Kidney capillary endothelial cell (primary cell): ENCODE data around the gene SELENBP1.

Experiments
- DNase-seq: peaks from one replicate; pipeline ENCODE4 v3.0.0-alpha.2; 2018; ENCODE audit warnings: low spot score

SELENBP1 gene

GRCh38 chr1:151343587-151343986 lies 28.9 kb downstream of the SELENBP1 start:
- no peak for DNase-seq

GRCh38 chr1:151342569-151342968 lies 29.9 kb downstream of the SELENBP1 start:
- no peak for DNase-seq

GRCh38 chr1:151342021-151342420 lies 30.5 kb downstream of the SELENBP1 start:
- no peak for DNase-seq

- DNase-seq, result peak; percentile 69
Measured at GRCh38 chr1:151340870-151341754, 31.4 kb downstream of the SELENBP1 start.

- DNase-seq, result no peak
Measured at GRCh38 chr1:151336556-151336955, 35.9 kb downstream of the SELENBP1 start.

GRCh38 chr1:151334822-151335221 lies 37.7 kb downstream of the SELENBP1 start:
- no peak for DNase-seq

GRCh38 chr1:151327903-151328674 lies 44.4 kb downstream of the SELENBP1 start:
- DNase-seq, result no peak

GRCh38 chr1:151327223-151327902 lies 45.1 kb downstream of the SELENBP1 start, which contains the start of gene PI4KB:
Gene PI4KB (minus strand): TSS chr1:151327416. CDS start chr1:151316481, 10,935 bp downstream.
- DNase-seq, result peak; percentile 99

- no peak for DNase-seq
Measured at GRCh38 chr1:151326619-151327222, 45.8 kb downstream of the SELENBP1 start.

- no peak for DNase-seq
Measured at GRCh38 chr1:151325646-151326429, 46.7 kb downstream of the SELENBP1 start.

- no peak for DNase-seq
Measured at GRCh38 chr1:151325231-151325630, 47.3 kb downstream of the SELENBP1 start.

GRCh38 chr1:151324390-151324930 lies 48.0 kb downstream of the SELENBP1 start:
- no peak for DNase-seq

- DNase-seq, result no peak
Measured at GRCh38 chr1:151318975-151319374, 53.5 kb downstream of the SELENBP1 start.

GRCh38 chr1:151315565-151316235 lies 56.8 kb downstream of the SELENBP1 start:
- no peak for DNase-seq
